CD4-positive, alpha-beta T cell treated with Interleukin-4 for 4 hours (primary cell): ENCODE measurements around the gene UMAD1.
"Not testable (repeated sequence)": the region's sequence is repeated elsewhere in the genome, so short reads cannot be mapped to it uniquely, and the experiment has no call there.

Experiments
- DNase-seq: peaks from one replicate; pipeline ENCODE4 v3.0.0-alpha.2; 2020

The UMAD1 gene

GRCh38 chr7:7653593-7654187, 13.1 kb downstream of the UMAD1 start:
- peak; percentile 44 for DNase-seq

DNA sequence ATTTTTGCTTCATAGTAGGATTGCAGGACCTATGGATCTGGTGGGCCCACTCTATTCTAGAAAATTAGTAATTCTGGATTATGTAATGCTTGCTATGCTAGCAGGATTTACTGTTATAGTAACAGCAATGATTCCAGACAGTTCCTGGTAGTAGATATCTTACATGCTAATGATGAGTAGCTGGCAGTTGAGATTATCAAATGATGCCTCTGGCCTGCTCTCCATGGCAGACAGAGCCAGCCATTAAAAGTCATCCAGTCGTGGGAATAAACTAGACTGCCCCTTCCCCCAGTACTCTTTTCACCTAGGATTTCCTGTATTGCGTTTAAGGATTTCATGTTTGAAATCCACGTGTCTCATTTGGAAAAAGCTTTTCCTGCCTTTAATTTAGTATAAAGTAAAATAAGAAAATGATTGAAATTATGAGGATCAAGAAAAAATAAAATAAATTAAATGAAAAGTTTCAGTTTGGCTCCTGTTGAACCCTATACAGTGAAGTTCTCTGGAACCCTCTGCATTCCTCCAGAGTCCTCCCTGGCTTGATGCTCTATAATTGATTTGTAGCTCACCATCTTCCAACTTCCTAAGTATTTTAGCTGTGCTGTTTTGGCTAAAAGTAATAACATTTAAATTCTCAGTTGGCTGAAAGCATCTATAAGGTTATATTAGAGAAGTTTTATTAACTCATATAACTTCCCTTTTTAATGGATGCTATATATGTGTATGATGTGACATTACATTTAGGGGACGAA, 14.6 kb downstream of the UMAD1 start:
- DNase-seq: no peak

GRCh38 chr7:7656459-7656858, 15.9 kb downstream of the UMAD1 start:
- DNase-seq: not testable (repeated sequence)

- no peak for DNase-seq
These were observed 22.0 kb downstream of the UMAD1 start for GRCh38 chr7:7662527-7662926.

GRCh38 chr7:7664291-7664690, 23.7 kb downstream of the UMAD1 start:
- DNase-seq: no peak

- no peak for DNase-seq
These were observed 24.5 kb downstream of the UMAD1 start for GRCh38 chr7:7665031-7665430.

- no peak for DNase-seq
These were observed 26.6 kb downstream of the UMAD1 start for GRCh38 chr7:7667187-7667586.

DNA sequence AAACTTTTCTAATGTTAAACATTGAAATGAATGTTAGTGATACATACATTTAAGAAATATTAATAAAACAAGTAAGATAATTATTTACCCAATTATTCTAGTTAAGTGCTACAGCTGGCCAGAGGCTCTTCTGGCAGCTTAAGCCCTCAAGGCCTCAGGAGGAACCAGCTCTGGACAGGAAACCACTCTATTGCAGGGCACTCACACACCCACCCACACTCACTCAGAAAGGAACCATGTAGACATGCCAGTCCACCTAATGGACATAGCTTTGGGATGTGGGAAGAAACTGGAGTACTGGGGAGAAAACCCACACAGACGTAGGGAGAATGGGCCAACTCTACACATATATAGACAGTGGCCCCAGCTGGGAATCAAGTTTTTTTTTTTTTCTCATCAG, 28.2 kb downstream of the UMAD1 start:
- DNase-seq: no peak

- DNase-seq: no peak
These were observed 29.9 kb downstream of the UMAD1 start for GRCh38 chr7:7670490-7670889.

DNA sequence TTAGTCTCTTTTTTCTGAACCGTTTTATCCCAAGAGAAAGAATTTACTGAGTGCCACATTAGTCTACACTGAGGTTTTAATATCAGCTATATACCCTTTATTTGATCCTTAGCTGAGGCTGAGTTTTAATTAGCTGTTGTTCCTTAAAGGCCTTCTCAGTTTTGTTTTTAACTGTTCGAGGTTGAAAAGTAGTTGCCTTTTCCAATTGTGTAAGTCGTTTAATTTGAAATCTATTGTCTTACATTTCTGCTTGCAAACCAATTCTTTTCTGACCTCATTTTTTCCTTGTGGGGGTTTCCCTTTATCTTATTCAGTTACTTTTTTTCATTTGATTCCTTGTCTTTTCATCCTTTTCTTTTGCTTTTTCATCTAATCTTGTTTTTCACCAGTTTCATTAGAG, 30.8 kb downstream of the UMAD1 start:
- DNase-seq: no peak

GRCh38 chr7:7672545-7673239, 32.1 kb downstream of the UMAD1 start:
- DNase-seq: no peak

DNA sequence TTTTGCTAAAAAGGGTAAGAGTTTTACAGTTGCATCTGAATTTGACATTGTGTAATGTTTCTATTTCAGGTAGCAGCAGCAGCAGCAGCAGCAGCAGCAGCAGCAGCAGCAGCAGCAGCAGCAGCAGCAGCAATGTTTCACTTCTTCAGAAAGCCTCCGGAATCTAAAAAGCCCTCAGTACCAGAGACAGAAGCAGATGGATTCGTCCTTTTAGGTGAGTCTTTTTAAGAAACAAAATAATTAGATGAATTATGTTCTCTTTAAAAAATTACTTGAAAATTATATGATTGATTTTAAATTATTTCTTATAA, 32.6 kb downstream of the UMAD1 start:
- DNase-seq: no peak

DNA sequence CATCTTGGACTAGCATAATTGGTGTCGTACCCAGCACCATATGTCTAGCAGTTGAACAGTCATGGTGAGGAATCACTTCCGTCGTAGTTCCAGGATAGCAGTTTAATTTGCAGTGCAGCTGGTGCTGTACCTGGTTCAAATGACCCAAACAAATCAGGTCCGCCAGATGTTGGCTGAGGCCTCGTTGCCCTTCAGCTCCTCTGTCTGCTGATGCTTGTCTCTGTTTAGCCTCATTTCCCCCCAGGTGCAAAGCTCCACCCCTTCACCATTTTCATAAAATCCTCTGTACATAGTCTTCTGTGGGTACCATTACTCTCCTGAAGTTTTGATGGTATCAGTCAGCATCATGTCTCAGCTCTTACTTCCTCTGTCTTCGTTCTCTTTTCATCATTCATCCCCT, 35.1 kb downstream of the UMAD1 start:
- no peak for DNase-seq

DNA sequence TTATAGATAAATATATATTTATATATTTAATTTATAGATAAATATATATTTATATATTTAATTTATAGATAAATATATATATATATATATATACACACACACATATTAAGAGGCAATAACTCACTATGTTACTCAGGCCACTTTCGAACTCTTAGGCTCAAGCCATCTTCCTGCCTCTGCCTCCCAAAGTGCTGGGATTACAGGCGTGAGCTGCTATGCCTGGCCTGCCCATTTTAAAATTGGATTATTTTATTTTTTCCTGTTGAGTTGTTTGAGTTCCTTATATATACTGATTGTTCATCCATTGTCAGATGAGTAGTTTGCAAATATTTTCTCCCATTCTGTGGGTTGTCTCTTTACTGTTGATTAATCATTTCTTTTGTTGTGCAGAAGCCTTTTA, 39.1 kb downstream of the UMAD1 start:
- DNase-seq: not testable (repeated sequence)

- DNase-seq: peak; percentile 72
These were observed 40.8 kb downstream of the UMAD1 start for GRCh38 chr7:7681191-7681935.

- no peak for DNase-seq
These were observed 41.4 kb downstream of the UMAD1 start for GRCh38 chr7:7681936-7682329.

DNA sequence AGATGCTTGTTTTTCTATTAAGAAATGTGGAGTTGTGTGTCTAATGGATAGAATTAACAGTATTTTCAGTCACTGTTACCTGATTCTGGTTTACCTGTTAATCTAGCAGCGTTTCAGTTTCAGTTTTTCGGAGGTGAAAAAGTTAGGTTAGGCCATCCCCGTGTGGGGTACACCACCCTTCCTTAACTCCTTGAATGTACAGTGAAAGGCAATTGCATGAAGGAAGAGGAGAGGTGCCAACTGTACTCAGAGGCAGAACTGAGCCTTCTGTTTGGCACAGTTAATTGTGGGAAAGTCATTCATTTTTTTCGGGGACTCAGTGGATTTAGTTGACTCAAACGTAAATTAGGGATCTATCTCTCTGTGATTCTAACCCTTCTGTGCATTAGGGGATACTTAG, 42.3 kb downstream of the UMAD1 start:
- no peak for DNase-seq

DNA sequence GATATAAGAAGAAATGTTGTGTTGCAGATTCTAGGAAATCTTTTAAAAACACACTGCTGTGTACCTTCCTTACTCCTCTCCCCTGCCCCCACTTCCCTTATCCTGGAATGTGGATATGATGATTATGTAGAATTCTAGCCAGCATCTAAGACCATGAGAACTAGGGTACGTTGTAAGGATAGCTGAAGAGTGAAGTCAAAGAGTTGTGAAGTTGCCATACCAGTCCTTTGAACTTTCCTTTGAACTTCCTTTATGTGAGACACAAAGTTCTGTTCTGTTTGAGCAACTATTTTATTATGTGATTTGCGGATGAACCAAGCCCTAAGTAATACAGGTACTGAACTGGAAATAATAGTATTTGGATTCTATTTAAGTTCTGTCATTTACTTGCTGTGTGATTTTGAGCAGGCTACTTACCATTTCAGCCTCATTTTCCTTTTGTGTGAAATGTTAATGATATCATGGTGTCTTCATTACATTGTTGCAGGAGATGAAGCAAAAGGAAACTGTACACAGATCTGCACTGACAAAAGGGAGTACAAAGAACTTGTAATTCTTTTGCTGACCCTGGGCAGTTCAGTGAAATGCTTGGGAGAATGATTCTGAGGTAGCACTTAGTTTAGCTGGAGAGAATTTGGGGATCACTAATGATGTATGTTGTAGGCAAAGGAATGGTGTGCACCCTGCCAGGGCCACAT, 46.4 kb downstream of the UMAD1 start:
- no peak for DNase-seq

GRCh38 chr7:7687800-7688199, 47.2 kb downstream of the UMAD1 start:
- no peak for DNase-seq

DNA sequence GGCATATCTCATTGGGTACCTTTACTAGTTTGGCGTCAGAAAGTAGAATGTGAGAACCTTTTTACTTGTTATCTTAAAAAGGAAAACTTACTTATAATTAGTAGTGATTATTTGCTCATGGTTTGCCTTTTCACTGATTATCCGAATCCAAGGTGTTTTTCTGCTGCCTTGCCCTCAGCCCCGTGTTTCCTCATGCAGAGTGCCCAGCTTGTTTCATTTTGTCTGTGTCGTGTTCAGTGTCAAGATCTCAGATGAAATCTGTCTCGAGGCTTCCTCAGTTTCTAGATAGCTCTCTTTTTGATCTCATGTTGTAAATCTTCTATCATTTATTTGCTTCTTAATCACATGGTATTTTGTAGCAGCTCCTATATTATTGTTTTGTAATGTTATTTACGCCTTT, 47.8 kb downstream of the UMAD1 start:
- no peak for DNase-seq

DNA sequence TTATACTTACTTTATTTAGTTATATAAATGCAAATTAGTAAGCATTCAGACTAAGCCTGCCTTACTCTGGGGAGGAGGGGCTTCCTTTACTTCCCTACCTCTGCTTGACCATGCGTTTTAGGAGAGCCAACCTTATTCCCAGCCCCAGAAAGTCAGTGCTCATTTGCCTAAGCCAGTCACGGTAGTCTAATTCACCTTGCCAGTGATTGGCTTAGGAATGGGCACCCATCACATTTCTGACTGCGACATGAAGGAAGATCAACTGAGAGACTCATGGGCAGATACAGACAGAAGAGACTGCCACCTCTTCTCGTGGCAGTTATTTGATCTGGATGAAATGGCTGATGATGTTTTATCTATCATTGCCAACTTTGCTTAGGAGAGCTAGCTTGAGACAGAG, 48.4 kb downstream of the UMAD1 start:
- no peak for DNase-seq

DNA sequence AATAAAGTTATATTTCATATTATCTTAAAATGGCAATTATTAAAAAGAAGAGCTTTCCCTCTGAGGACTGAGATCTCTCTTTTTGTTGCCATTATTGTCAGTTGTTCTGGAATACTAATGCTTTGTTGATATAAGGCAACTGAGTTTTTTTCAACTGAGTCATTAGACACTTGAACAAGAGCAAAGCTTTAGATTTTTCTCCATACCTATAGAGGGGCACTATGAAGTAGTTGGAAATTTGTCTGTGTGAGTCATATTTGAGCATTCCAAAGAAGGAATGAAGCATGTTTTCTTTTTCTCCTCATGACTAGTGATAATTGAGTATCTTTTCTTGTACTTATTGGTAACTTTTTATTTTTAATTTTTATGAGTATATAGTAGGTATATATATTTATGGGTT, 53.3 kb downstream of the UMAD1 start:
- DNase-seq: no peak

- no peak for DNase-seq
These were observed 54.0 kb downstream of the UMAD1 start for GRCh38 chr7:7694542-7694941.
